ENCODE results near the gene MFN2.

Gene MFN2

GRCh38 chr1:11960715-11961114 lies 19.5 kb upstream of the MFN2 start:
- DNase-seq: no peak

GRCh38 chr1:11961230-11961629 lies 19.0 kb upstream of the MFN2 start:
- no peak for DNase-seq

GRCh38 chr1:11963622-11964021 lies 16.6 kb upstream of the MFN2 start:
- no peak for DNase-seq

- DNase-seq: no peak
These were observed 15.6 kb upstream of the MFN2 start for GRCh38 chr1:11964656-11965055.

- DNase-seq: peak; percentile 70
These were observed 13.2 kb upstream of the MFN2 start for GRCh38 chr1:11967028-11967547.

- DNase-seq: no peak
These were observed 9.6 kb upstream of the MFN2 start for GRCh38 chr1:11970441-11971185.

GRCh38 chr1:11977625-11978024 lies 2.6 kb upstream of the MFN2 start:
- DNase-seq: no peak

- no peak for DNase-seq
These were observed 1.9 kb upstream of the MFN2 start for GRCh38 chr1:11978301-11978700.

GRCh38 chr1:11979028-11979850 lies 1.0 kb upstream of the MFN2 start:
- peak; percentile 84 for DNase-seq

- DNase-seq: no peak
These were observed 380 bp downstream of the MFN2 start for GRCh38 chr1:11980676-11980972.

GRCh38 chr1:11981378-11982009 lies 1.2 kb downstream of the MFN2 start:
- no peak for DNase-seq

GRCh38 chr1:11982010-11982392 lies 1.8 kb downstream of the MFN2 start:
- DNase-seq: no peak

- no peak for DNase-seq
These were observed 3.9 kb downstream of the MFN2 start for GRCh38 chr1:11984121-11984520.

GRCh38 chr1:11984576-11984975 lies 4.3 kb downstream of the MFN2 start:
- DNase-seq: no peak

- DNase-seq: no peak
These were observed 4.9 kb downstream of the MFN2 start for GRCh38 chr1:11985171-11985570.

- DNase-seq: no peak
These were observed 5.6 kb downstream of the MFN2 start for GRCh38 chr1:11985851-11986250.

- DNase-seq: no peak
These were observed 9.4 kb downstream of the MFN2 start for GRCh38 chr1:11989669-11990068.

GRCh38 chr1:11990303-11991032 lies 10.2 kb downstream of the MFN2 start:
- DNase-seq: peak; percentile 64

GRCh38 chr1:11991969-11992676 lies 11.9 kb downstream of the MFN2 start:
- no peak for DNase-seq

GRCh38 chr1:11997081-11997850 lies 17.0 kb downstream of the MFN2 start:
- DNase-seq: no peak

- no peak for DNase-seq
These were observed 18.4 kb downstream of the MFN2 start for GRCh38 chr1:11998636-11999035.

GRCh38 chr1:11999236-11999635 lies 19.0 kb downstream of the MFN2 start:
- no peak for DNase-seq

Measured in NCI-H2029 (cell line).